ENCODE results near the gene FCGR3A.

FCGR3A gene

DNA sequence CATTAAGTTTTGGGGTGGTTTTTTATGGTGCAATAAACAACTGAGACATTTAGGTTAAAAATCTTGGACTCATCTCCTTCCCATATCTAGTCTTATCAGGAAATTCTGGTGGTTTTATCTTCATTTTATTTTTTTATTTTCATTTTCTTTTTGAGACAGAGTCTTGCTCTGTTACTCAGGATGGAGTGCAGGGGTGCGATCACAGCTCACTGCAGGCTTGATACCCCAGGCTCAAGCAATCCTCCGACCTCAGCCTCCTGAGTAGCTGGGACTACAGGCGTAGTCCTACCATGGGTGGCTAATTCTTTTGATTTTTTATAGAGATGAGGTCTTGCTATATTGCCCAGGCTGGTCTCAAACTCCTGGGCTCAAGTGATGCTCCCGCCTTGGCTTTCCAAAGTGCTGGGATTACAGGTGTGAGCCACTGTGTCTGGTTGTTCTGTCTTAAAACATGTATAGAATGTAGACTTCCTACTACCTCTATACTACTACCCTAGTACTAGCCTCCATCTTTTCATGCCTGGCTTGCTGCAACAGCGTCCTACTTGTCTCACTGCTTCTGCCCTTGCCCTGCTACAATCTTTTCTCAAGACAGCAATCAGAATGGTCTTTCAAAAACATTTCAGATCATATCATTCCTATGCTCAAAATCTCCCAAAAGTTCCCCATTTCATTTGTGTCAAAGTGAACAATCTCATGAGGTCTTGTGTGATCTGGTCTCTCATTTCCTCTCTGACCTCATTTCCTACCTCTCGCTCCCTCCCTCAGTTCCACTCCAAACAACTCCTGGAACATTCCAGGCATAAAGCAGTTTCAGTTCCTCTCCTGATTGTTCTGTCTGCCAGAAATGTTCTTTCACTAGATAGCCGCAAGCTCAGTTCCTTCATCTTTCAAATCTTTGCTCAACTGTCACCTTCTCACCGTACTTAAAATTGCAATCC, 50.2 kb downstream of the FCGR3A start:
- DNase-seq: no peak

- DNase-seq: no peak
These were observed 51.0 kb downstream of the FCGR3A start for GRCh38 chr1:161498646-161499045.

DNA sequence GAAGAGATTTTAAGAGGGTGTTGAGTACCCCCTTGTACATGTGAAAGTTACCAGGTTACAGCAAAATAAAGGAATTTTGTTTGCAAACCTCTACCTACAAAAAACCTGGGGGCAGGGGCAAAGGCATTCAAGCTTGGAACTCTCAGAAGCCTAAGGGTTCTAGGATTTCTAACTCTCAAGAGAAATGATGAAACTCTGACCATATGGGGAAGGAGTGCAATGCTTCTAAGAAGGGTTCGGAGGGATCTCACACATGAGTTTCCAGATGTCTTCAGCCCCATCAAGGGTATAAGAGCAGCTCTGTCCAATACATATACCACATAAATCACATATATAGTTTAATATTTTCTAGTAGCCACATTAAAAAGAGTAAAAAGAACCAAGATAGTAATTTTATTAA, 51.7 kb downstream of the FCGR3A start:
- no peak for DNase-seq

DNA sequence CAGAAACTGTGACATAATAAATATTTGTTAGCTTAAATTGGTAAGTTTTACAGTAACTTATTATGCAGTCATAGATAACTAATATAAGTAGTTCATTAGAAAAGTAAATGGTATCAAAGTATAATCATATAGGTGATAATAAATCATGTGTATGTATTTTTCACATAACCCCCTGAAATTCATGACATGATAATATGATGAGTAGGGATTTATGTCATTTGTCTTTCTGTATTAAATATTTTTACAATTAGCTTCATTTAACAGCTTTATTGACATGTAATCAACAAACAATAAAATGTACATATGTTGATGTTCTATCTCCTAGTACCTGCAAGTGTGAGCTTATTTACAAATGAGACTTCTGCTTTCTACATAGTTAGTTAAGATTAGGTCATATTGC, 54.1 kb downstream of the FCGR3A start:
- DNase-seq: no peak

- no peak for DNase-seq
These were observed 55.4 kb downstream of the FCGR3A start for GRCh38 chr1:161494091-161494735.

DNA sequence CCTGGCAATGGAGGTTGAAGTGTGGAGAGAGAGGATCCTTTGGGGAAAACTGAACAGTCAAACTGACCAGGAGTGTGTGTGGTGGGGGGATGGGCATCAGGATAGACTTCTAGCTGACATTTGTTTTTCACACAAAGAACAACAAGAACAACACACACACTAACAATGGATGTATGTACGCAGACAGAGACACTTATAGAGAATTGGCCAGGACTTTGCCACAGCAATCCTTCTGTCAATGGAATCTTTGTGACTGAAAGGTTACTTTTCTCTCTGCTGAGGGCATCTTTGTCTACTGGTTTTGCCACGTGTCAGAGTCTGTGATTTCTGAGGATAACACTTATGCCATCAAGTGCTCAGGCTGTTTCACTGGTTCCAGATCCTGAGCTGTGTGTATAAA, 56.8 kb downstream of the FCGR3A start:
- DNase-seq: no peak
